HEK293 (cell line): ENCODE data around the gene ZNF23.
A peak's percentile ranks its signal among the peaks of the same experiment; 100 is the strongest.
"Not testable (repeated sequence)": the region's sequence is repeated elsewhere in the genome, so short reads cannot be mapped to it uniquely, and the experiment has no call there.

Experiments
- CTCF ChIA-PET: fragments of 350-600 bp; formaldehyde crosslinking; extraction: SDS; loops from one replicate; lab custom pipeline; 2021; ENCODE audit warnings: antibody characterized with exemption; lab: Yijun Ruan, JAX
- POLR2A ChIA-PET: fragments of 300-600 bp; formaldehyde crosslinking; extraction: SDS; loops from one replicate; lab custom pipeline; 2020; ENCODE audit warnings: antibody characterized with exemption, inconsistent platforms; lab: Yijun Ruan, JAX
- H3K27ac ChIP-seq: fragments of 200-500 bp; sonication (Bioruptor generic); 2 replicates; pipeline ENCODE4 v1.5.1; 2014; ENCODE audit warnings: low read depth, low read length, control low read depth, inconsistent platforms; ENCODE audit errors: extremely low read depth
- H3K36me3 ChIP-seq, 2 experiments: fragments of 200-500 bp in 1 of 2; sonication (Bioruptor generic) in 1 of 2; 1 replicate in 1 of 2; 2 replicates in 1 of 2; pipeline ENCODE4 v1.5.1; 2014 to 2017; ENCODE audit warnings: inconsistent platforms in 2 of 2, low read length in 2 of 2; ENCODE audit not compliant: control insufficient read depth in 2 of 2, insufficient read depth in 1 of 2
- H3K4me1 ChIP-seq: fragments of 200-500 bp; sonication (Bioruptor generic); 2 replicates; pipeline ENCODE4 v1.5.1; 2014; ENCODE audit warnings: mild to moderate bottlenecking, low read length, inconsistent platforms; ENCODE audit not compliant: control insufficient read depth, insufficient read depth
- H3K4me3 ChIP-seq: 2 replicates; pipeline ENCODE4 v1.5.1; 2011; ENCODE audit warnings: low read depth, mild to moderate bottlenecking, control low read depth, low read length, moderate library complexity
- H3K9me3 ChIP-seq: fragments of 200-500 bp; sonication (Bioruptor generic); 2 replicates; pipeline ENCODE4 v1.5.1; 2014; ENCODE audit warnings: low read depth, low read length, inconsistent platforms; ENCODE audit not compliant: control insufficient read depth, insufficient read depth
- BCL11A ChIP-seq: fragments of 450-650 bp; formaldehyde crosslinking; IDR thresholded peaks from 2 replicates; pipeline ENCODE4 v1.5.1; 2016; ENCODE audit warnings: low read depth, missing biosample characterization, missing genetic modification characterization
- GLIS1 ChIP-seq: fragments of 450-650 bp; formaldehyde crosslinking; IDR thresholded peaks from 2 replicates; pipeline ENCODE4 v1.5.1; 2016; ENCODE audit warnings: missing biosample characterization, missing genetic modification characterization
- GLIS2 ChIP-seq: fragments of 450-650 bp; formaldehyde crosslinking; IDR thresholded peaks from 2 replicates; pipeline ENCODE4 v1.5.1; 2016; ENCODE audit warnings: missing biosample characterization, missing genetic modification characterization
- HOXD13 ChIP-seq: sonication (generic); formaldehyde crosslinking; IDR thresholded peaks from 2 replicates; pipeline ENCODE4 v1.8.0; 2022; ENCODE audit warnings: missing genetic modification reagents, borderline replicate concordance
- YY2 ChIP-seq: fragments of 450-650 bp; formaldehyde crosslinking; IDR thresholded peaks from 2 replicates; pipeline ENCODE4 v1.5.1; 2016; ENCODE audit warnings: missing biosample characterization, missing genetic modification characterization
- ZBTB1 ChIP-seq: fragments of 450-650 bp; formaldehyde crosslinking; IDR thresholded peaks from 2 replicates; pipeline ENCODE4 v1.5.1; 2016; ENCODE audit warnings: missing biosample characterization, missing genetic modification characterization
- ZBTB17 ChIP-seq: fragments of 450-650 bp; formaldehyde crosslinking; IDR thresholded peaks from 2 replicates; pipeline ENCODE4 v1.5.1; 2016; ENCODE audit warnings: missing biosample characterization, missing genetic modification characterization
- ZFHX2 ChIP-seq: fragments of 450-650 bp; formaldehyde crosslinking; conservative IDR thresholded peaks from 2 replicates; pipeline ENCODE4 v1.5.1; 2016; ENCODE audit warnings: missing biosample characterization, missing genetic modification characterization
- ZNF175 ChIP-seq: fragments of 450-650 bp; formaldehyde crosslinking; IDR thresholded peaks from 2 replicates; pipeline ENCODE4 v1.5.1; 2016; ENCODE audit warnings: missing biosample characterization, missing genetic modification characterization
- ZNF211 ChIP-seq: fragments of 450-650 bp; formaldehyde crosslinking; IDR thresholded peaks from 2 replicates; pipeline ENCODE4 v1.5.1; 2016; ENCODE audit warnings: low read depth, missing biosample characterization, missing genetic modification characterization
- ZNF24 ChIP-seq: fragments of 450-650 bp; formaldehyde crosslinking; IDR thresholded peaks from 2 replicates; pipeline ENCODE4 v1.5.1; 2016; ENCODE audit warnings: missing biosample characterization, missing genetic modification characterization
- ZNF324 ChIP-seq: fragments of 450-650 bp; formaldehyde crosslinking; IDR thresholded peaks from 2 replicates; pipeline ENCODE4 v1.5.1; 2016; ENCODE audit warnings: missing biosample characterization, missing genetic modification characterization
- ZNF391 ChIP-seq: fragments of 450-650 bp; formaldehyde crosslinking; IDR thresholded peaks from 2 replicates; pipeline ENCODE4 v1.5.1; 2016; ENCODE audit warnings: low read depth, missing biosample characterization, missing genetic modification characterization, borderline replicate concordance
- ZNF433 ChIP-seq: fragments of 450-650 bp; formaldehyde crosslinking; IDR thresholded peaks from 2 replicates; pipeline ENCODE4 v1.5.1; 2016; ENCODE audit warnings: missing biosample characterization, missing genetic modification characterization, low read depth
- ZNF529 ChIP-seq: fragments of 450-650 bp; formaldehyde crosslinking; IDR thresholded peaks from 2 replicates; pipeline ENCODE4 v1.5.1; 2017; ENCODE audit warnings: missing genetic modification characterization, missing biosample characterization; ENCODE audit not compliant: insufficient replicate concordance
- ZNF654 ChIP-seq: fragments of 450-650 bp; formaldehyde crosslinking; IDR thresholded peaks from 2 replicates; pipeline ENCODE4 v1.5.1; 2016; ENCODE audit warnings: low read depth, missing biosample characterization, missing genetic modification characterization
- ZNF660 ChIP-seq: fragments of 450-650 bp; IDR thresholded peaks from 2 replicates; pipeline ENCODE4 v1.5.1; 2018; ENCODE audit warnings: missing biosample characterization, mild to moderate bottlenecking, missing genetic modification characterization
- ZNF707 ChIP-seq: fragments of 450-650 bp; formaldehyde crosslinking; IDR thresholded peaks from 2 replicates; pipeline ENCODE4 v1.5.1; 2016; ENCODE audit warnings: missing biosample characterization, missing genetic modification characterization
- ZNF768 ChIP-seq: fragments of 450-650 bp; formaldehyde crosslinking; IDR thresholded peaks from 2 replicates; pipeline ENCODE4 v1.5.1; 2018; ENCODE audit warnings: missing biosample characterization, mild to moderate bottlenecking, missing genetic modification characterization
- TF ChIP-seq, protein P1 (sequence below): sonication (generic); formaldehyde crosslinking; IDR thresholded peaks from 2 replicates; pipeline ENCODE4 v1.8.1; 2022; ENCODE audit warnings: mild to moderate bottlenecking, moderate library complexity, missing genetic modification reagents
- TF ChIP-seq, protein P2 (sequence below): fragments of 450-650 bp; formaldehyde crosslinking; IDR thresholded peaks from 2 replicates; pipeline ENCODE4 v1.5.1; 2016; ENCODE audit warnings: missing biosample characterization, missing genetic modification characterization
- TF ChIP-seq, protein P3 (sequence below): fragments of 450-650 bp; formaldehyde crosslinking; IDR thresholded peaks from 2 replicates; pipeline ENCODE4 v1.5.1; 2017; ENCODE audit warnings: missing biosample characterization, missing genetic modification characterization

ZNF23 gene

DNA sequence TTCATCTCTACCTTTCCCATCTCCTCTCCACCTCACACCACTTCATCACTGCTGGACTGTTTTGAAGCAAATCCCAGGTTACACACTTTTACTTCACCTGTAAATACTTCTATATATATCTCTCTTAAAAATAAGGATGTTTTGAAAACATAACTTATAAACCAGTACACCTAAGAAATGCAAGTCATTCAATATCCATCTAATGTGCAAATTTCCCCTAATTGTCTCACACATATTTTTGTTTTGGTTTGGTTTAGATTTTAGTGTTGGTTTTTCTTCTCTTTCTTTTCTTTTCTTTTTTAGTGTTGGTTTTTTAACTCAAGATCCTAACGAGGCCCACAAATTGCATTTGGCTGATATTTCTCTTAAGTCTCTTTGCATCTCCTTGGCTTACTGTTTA, 45.0 kb upstream of the ZNF23 start:
- ChIA-PET CTCF (no interaction called here), POLR2A (no interaction called here)
- Histone ChIP-seq H3K4me3 (no peak overlapping the region), H3K9me3 (no peaks in the 10 kb centered on the region), H3K4me1 (no peaks in the 10 kb centered on the region), H3K27ac (no peak overlapping the region), H3K36me3 (no peaks in the 10 kb centered on the region)
- no peak for TF ChIP-seq BCL11A (tag by site-specific recombination)

DNA sequence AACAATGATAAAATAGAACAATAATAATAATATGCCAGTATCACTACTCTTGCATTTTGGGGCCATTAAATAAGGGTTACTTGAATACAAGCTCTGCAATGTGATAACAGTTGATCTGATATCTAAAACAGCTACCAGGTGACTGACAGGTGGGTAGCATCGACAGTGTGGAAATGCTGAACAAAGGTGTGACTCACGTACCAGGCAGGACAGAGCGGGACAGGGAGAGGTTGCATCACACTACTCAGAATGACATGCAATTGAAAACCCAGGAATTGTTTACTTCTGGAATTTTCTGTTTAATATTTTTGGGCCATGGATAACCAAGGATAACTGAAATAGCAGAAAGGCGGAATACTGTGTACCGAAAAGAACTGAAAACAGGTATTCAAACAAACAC, 42.9 kb upstream of the ZNF23 start:
- Histone ChIP-seq H3K4me1 (no peaks in the 10 kb centered on the region), H3K27ac (no peak overlapping the region), H3K36me3 (no peaks in the 10 kb centered on the region), H3K4me3 (no peak overlapping the region), H3K9me3 (no peaks in the 10 kb centered on the region)
- ChIA-PET CTCF (interaction anchor here (1.8 kb wide), 1 partner anchor 22 kb away, joined by 4 read pairs; the partner anchor contains the start of gene CHST4), POLR2A (no interaction called here)
- TF ChIP-seq, protein P1, sequence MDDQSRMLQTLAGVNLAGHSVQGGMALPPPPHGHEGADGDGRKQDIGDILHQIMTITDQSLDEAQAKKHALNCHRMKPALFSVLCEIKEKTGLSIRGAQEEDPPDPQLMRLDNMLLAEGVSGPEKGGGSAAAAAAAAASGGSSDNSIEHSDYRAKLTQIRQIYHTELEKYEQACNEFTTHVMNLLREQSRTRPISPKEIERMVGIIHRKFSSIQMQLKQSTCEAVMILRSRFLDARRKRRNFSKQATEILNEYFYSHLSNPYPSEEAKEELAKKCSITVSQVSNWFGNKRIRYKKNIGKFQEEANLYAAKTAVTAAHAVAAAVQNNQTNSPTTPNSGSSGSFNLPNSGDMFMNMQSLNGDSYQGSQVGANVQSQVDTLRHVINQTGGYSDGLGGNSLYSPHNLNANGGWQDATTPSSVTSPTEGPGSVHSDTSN = no peak
- no peak for TF ChIP-seq GLIS2 (tag by site-specific recombination)
- no peak for TF ChIP-seq ZNF24
- TF ChIP-seq, protein P2, sequence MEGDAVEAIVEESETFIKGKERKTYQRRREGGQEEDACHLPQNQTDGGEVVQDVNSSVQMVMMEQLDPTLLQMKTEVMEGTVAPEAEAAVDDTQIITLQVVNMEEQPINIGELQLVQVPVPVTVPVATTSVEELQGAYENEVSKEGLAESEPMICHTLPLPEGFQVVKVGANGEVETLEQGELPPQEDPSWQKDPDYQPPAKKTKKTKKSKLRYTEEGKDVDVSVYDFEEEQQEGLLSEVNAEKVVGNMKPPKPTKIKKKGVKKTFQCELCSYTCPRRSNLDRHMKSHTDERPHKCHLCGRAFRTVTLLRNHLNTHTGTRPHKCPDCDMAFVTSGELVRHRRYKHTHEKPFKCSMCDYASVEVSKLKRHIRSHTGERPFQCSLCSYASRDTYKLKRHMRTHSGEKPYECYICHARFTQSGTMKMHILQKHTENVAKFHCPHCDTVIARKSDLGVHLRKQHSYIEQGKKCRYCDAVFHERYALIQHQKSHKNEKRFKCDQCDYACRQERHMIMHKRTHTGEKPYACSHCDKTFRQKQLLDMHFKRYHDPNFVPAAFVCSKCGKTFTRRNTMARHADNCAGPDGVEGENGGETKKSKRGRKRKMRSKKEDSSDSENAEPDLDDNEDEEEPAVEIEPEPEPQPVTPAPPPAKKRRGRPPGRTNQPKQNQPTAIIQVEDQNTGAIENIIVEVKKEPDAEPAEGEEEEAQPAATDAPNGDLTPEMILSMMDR (tag by site-specific recombination) = no peak
- no peak for TF ChIP-seq ZNF707 (tag by site-specific recombination)
- TF ChIP-seq, protein P3, sequence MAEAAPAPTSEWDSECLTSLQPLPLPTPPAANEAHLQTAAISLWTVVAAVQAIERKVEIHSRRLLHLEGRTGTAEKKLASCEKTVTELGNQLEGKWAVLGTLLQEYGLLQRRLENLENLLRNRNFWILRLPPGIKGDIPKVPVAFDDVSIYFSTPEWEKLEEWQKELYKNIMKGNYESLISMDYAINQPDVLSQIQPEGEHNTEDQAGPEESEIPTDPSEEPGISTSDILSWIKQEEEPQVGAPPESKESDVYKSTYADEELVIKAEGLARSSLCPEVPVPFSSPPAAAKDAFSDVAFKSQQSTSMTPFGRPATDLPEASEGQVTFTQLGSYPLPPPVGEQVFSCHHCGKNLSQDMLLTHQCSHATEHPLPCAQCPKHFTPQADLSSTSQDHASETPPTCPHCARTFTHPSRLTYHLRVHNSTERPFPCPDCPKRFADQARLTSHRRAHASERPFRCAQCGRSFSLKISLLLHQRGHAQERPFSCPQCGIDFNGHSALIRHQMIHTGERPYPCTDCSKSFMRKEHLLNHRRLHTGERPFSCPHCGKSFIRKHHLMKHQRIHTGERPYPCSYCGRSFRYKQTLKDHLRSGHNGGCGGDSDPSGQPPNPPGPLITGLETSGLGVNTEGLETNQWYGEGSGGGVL (tag by site-specific recombination) = no peak

DNA sequence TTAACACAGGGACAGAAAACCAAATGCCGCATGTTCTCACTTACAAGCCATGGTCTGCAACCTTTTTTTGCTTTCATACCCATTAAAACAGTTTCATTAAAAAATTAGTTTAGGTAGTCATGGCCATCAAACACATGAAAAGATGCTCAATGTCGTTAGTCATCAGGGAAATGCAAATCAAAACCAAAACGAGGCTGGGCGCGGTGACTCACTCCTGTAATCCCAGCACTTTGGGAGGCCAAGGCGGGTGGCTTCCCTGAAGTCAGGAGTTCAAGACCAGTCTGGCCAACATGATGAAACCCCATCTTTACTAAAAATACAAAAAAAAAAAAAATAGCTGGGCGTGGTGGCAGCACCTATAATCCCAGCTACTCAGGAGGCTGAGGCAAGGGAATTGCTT, 42.0 kb upstream of the ZNF23 start:
- H3K4me3 ChIP-seq, POLR2A ChIA-PET, H3K9me3 ChIP-seq, H3K4me1 ChIP-seq, H3K36me3 ChIP-seq, H3K27ac ChIP-seq: not testable (repeated sequence)
- CTCF ChIA-PET = interaction anchor here (1.0 kb wide), 1 partner anchor 32 kb away, joined by 4 read pairs; no protein-coding TSS in a partner anchor

DNA sequence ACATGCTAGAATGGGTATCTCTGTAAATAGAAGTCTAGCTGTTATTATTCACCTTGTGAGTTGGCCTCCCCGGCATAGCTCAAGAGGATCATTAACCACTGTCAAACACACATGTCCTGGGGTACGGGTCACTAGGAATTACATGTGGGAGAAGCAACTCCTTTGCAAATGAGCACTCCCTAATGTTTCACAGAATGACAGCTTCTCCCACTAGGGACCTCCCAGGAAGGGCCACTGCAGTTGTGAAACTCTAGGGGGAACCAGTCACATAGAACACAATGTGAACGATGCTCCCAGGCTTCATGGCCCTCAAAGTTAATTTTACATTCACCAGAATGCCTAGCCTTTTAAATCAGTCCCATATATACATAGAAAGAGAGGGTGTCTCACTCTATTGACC, 39.5 kb upstream of the ZNF23 start:
- no peak for TF ChIP-seq YY2 (tag by site-specific recombination)
- peak; percentile 45 for TF ChIP-seq GLIS1 (tag by site-specific recombination)
- Histone ChIP-seq H3K4me1 (no peaks in the 10 kb centered on the region), H3K4me3 (no peak overlapping the region), H3K27ac (no peak overlapping the region), H3K9me3 (no peaks in the 10 kb centered on the region), H3K36me3 (no peaks in the 10 kb centered on the region)
- ChIA-PET POLR2A (no interaction called here), CTCF (interaction anchor here (0.6 to 4.8 kb wide), 12 partner anchors 12 to 190 kb away, joined by 3 to 35 read pairs (median 6); partner anchors contain the start of genes CHST4 and ZNF19)

DNA sequence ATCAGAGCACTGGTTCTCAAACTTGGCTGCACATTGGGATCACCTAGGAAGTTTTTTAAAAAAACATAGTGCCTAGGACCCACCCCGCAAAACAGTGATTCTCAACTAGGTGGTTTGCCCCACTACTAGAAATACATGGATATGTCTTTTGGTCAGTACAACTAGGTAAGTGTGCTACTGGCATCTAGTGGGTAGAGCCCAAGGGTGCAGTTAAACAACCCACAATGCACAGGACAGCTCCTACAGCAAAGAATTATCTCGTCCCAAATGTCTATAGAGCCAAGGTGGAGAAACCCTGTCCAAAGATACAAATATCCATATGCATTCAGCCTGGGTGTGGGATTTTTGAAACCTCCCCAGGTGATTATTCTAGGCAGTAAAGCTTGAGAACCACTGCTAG, 38.9 kb upstream of the ZNF23 start:
- no peaks in the 10 kb centered on the region for H3K4me1 ChIP-seq
- no peaks in the 10 kb centered on the region for H3K36me3 ChIP-seq
- no peaks in the 10 kb centered on the region for H3K9me3 ChIP-seq
- no peak overlapping the region for H3K27ac ChIP-seq
- CTCF ChIA-PET = interaction anchor here (0.6 to 4.8 kb wide), 11 partner anchors 12 to 189 kb away, joined by 3 to 35 read pairs (median 5); partner anchors contain the start of genes CHST4 and ZNF19
- POLR2A ChIA-PET = no interaction called here
- no peak overlapping the region for H3K4me3 ChIP-seq
- TF ChIP-seq HOXD13 = no peak
- TF ChIP-seq ZNF391 (tag by site-specific recombination) = no peak
- TF ChIP-seq ZBTB1 (tag by site-specific recombination) = no peak
- no peak for TF ChIP-seq ZFHX2 (tag by site-specific recombination)
- TF ChIP-seq ZNF654 (tag by site-specific recombination) = no peak
- TF ChIP-seq ZNF529 (tag by site-specific recombination) = no peak
- no peak for TF ChIP-seq GLIS2 (tag by site-specific recombination)
- TF ChIP-seq ZNF660 (tag by site-specific recombination) = no peak
- TF ChIP-seq ZNF433 = no peak
- no peak for TF ChIP-seq ZNF211 (tag by site-specific recombination)
- TF ChIP-seq ZBTB17 (tag by site-specific recombination) = no peak
- no peak for TF ChIP-seq ZNF768
- TF ChIP-seq ZNF324 (tag by site-specific recombination) = no peak
- TF ChIP-seq ZNF175 (tag by site-specific recombination) = no peak
